Stimulated activated CD8-positive, alpha-beta memory T cell treated with anti-CD3 and anti-CD28 coated beads, Interleukin-15, amount 100 ng/mL, for 48 hours (primary cell): ENCODE data around the gene GCHFR.

ENCODE experiments used
- DNase-seq, 2 donors: peaks; one replicate each; pipeline ENCODE4 v3.0.0-alpha.2; 2020; ENCODE audit warnings: low read depth in 2 of 2

GCHFR gene

GRCh38 chr15:40754883-40755811, 8.7 kb upstream of the GCHFR start, which contains the start of gene RMDN3:
Gene RMDN3, minus strand, starts transcription at chr15:40755254. Its CDS starts 471 bp downstream, at chr15:40754783.
- DNase-seq: peak; percentile 87 to 89

- no peak for DNase-seq
These were observed 8.1 kb upstream of the GCHFR start for GRCh38 chr15:40755812-40756208.

DNA sequence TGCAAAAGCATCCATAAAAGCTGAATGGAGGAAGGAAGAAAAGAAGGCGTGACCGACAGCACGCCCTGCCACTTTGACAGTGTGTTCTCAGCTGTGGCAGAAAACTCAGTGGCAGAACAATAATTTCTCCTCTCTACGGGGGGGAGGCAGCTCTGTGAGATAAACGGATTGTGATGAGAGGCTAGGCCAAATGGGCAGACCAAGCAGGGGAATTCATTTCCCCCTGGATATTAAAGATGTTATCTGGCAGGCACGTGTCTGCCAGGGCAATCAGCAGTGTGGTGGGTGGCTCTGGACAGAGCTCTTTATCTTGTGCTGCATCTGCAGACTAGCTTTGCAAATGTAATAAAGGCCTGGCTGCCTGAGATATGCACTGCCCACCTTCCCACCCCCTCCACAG, 6.9 kb upstream of the GCHFR start:
- DNase-seq: no peak

- no peak for DNase-seq
These were observed 3.9 kb upstream of the GCHFR start for GRCh38 chr15:40759961-40760360.

- no peak for DNase-seq
These were observed 708 bp upstream of the GCHFR start for GRCh38 chr15:40762919-40763800.

GRCh38 chr15:40764629-40765103, 798 bp downstream of the GCHFR start:
- DNase-seq: no peak

GRCh38 chr15:40766194-40766815, 2.4 kb downstream of the GCHFR start:
- DNase-seq: no peak

DNA sequence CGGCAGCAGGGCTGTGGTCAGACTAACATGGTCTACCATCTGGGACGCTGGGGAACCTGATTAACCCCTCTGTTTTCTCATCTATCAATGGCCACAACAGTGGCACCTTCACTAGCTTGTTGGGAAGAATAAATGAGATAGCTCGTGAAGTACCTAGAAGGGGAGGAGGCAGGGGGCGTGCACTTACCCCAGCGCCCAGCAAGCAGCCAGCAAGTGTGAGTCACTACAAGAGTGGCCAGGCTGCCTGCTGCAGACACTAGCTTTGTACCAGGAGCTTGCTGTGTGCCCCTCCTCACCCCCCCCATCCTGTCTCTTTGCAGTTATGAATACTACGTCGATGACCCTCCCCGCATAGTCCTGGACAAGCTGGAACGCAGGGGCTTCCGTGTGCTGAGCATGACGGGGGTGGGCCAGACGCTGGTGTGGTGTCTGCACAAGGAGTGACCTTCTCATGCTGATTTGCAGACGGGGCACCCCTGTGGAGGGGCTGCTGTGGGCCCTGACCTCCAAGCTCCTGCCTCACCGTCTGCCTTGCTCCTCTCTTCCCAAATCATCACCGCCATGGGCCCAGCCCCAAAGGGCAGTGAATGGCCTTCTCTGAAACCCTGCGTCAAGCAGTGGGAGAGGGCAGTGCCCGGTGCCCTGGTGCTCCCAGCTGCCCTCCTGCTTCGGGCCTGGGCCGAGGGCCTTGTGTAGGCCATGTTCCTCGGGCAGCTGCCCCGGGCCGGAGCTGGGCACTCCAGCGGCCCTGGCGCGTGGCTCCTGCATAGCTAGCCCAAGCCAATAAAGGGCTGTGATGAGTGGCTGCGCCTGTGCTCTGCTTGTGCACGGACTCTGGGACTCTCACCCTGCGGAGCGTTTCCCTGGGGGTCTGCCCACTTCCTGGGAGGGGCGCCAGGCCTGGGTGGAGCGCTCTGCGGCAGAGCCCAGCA, 3.3 kb downstream of the GCHFR start:
- no peak for DNase-seq

- no peak for DNase-seq
These were observed 4.1 kb downstream of the GCHFR start for GRCh38 chr15:40767838-40768500.

DNA sequence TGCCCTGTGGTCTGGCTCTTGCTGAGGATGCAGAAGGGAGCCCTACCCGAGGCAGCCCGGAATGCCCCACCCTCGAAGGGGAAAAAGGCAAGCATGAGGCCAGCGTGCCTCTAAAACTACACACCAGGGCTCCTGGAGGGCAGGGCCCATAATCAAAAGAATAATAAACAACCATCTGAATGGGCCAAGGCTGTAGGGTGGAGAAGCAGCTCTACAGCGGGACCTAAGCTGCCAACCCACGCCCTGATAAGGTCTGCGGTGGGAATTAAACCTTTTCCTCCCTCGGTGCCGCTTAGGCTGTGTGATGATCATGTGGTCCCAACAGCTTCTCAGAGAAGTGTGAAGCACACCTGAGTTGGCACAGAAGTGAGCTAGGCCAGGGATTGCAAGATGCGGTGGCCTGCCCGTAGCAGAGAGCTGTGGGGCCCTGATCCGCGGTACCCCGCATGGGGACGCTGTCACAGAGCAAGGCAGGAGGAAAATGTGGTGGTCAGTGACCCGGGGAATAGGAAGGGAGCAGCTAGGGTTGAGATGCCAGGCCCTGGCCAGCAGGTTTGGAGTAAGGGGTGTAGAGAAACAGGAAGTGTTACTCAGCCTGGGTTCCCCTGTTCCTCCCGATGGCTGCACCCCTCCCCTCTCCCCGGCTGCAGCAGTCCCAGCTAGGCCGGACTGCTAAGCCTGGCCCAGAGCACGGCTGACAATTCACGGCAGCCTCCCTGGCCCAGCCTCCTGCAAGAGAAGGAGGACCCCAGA, 4.8 kb downstream of the GCHFR start:
- DNase-seq: no peak

DNA sequence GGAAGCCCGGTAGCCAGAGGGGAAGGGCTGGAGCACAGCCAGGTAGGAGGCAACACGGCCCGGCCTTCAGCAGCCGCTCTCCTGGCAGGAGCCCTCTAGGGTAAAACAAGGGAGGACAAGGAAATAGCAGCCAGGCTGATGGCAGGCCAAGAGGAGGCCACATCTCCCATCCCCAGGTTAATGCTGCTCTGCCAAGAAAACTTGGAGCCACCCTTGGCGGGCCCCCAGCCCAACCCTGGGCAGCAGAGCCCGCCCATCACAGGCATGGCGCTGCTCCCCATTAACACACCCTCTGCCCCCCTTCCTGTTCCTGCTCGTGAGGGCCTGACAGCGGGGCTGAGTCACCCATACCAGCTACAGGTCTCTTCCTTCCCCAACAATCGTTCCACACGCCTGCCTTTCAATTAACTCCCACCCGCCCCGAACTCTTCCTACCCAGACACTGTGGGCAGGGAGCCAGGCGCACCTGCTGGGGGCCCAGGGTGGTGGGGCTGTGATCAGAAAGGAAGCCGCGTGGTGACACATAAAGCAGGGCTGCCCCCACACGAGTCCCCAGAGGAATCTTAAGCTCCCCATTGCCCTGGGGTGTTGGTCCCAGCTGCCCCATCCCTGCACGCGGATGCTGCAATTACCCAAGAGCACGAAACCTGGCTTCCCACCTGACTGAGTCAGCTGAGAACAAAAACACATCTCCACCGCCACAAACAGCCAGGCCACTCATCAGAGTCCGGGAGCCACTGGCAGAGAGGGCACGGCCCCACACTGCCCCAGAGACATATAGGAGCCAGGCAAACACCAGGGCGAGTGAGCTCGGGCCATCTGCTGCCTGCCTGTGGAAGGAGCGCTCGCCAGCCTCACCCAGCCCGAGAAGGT, 5.6 kb downstream of the GCHFR start, which contains the start of gene C15orf62:
Gene C15orf62 (plus strand): TSS at position 707 of the 873 bp plus-strand sequence. CDS start 516 bp downstream, outside the sequence.
- DNase-seq: peak; percentile 60 to 62

DNA sequence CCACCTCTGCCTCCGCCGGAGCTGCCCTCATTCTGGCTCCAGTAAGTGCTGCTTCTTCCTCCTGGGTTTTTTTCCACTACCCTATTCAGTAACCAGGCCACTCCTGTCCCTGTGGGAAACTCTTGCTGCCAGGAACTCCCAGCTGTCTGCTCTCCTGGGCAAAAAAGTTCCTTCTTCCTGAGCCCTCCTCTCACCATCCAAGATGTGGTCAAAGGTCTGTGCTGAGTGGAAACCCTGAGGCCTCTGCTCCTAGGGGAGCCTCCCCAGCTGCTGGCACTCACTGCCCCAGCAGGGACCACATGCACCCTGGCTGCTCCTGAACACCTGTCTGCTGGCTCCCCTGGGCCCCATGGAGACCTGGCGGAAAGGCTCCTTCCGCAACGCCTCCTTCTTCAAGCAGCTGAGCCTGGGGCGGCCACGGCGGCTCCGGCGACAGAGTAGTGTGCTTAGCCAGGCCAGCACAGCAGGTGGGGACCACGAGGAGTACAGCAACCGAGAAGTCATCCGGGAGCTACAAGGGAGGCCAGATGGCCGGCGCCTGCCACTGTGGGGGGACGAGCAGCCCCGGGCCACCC, 6.4 kb downstream of the GCHFR start:
- no peak for DNase-seq

- DNase-seq: no peak
These were observed 7.4 kb downstream of the GCHFR start for GRCh38 chr15:40771242-40771641.

- DNase-seq: no peak
These were observed 8.1 kb downstream of the GCHFR start for GRCh38 chr15:40772014-40772413.

DNA sequence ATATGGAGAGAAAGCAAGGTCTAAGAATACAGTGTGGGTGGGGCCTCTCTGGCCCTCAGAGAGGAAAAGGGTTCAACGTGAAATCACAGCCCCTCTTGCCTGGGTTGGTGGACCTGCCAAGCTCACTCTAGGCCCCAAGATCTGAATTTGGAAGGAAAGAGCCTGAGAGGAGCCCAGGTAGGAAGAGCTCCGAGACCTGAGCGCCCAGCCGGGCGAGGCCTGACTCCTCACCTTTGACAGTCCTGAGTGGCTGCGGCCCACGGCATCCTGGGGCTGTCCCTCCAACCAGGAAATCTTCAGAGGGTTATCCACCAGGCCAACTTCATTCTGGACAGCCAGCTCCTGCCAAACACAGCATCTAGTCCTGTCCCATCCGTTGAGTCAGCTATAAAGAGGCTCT, 9.6 kb downstream of the GCHFR start:
- no peak for DNase-seq

DNA sequence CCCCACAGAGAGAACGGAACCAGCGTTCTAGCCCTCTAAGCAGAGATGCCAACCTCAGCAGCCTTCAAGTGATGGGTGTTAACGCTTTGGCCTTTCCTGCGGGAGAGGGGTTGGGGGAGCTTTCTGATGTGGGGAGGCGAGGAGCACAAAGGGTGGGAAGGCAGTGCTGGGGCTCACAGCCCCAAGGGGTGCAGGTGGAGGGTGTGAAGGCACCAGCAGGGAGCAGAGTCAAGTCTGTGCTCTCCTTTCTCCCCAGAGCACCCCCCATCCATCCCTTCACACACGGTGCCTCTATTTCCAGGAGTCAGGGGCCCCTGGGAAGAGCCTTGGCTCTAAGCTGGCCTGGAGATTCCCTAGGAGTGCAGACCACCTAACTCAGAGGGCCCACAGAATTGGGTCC, 10.0 kb downstream of the GCHFR start:
- DNase-seq: no peak

DNA sequence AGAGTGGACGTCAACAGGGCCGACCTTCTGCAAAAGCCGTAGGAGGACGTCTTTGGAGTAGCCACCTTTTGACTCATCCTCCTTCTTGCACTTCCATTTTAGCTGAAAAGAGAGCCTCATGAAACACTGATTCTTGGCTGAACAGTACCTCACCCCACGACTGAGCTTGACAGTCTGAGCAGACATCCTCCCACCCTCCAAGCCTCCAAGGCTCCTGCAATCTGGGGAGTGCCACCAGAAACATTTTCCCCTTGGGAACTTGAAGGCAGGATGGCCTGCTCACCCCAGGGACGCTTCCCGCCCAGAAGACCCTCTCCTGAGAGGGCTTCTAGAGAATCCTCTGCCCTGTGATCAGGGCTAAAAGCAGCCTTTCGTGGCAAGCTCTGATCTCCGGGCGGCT, 11.1 kb downstream of the GCHFR start:
- DNase-seq: no peak
